GM04503 (cell line): ENCODE data around the gene VGF.
"Not testable (repeated sequence)": the region's sequence is repeated elsewhere in the genome, so short reads cannot be mapped to it uniquely, and the experiment has no call there.

Source experiments
- DNase-seq: peaks from one replicate; pipeline ENCODE4 v3.0.0-alpha.2; 2012; ENCODE audit warnings: low read depth

VGF gene

DNA sequence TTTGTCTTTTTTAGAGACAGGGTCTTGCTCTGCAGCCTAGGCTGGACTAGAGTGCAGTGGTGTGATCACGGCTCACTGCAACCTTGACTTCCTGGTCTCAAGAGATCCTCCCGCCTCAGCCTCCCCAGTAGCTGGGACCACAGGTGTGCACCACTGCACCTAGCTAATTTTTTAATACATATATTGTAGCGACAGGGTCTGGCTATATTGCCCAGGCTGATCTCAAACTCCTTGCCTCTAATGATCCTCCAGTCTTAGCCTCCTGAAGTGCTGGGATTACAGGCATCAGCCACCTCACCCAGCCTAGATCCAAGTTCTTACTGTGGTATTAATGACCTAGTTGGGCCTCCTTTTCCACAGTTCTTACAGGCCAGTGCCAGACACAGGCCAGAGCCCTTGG is 50.2 kb downstream of the VGF start:
- no peak for DNase-seq

DNA sequence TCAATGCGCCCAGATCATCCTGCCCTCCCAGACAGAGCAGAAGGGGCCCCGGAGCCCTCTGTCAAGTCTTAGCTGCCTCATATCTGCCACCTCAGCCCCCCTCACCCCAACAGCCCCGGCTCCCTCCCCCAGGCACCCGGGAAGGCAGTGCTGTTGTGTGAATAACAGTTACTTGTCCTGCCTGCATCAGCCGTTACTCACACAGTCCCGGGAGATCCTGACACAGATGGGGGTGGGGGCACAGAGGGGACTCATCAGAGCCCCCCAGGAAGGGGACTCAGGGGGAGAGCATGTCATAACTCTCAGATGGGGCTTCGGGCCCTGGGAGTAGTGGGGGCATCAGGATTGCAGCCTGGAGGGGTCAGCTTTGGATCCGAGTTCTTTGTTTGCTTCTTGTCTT is 50.9 kb downstream of the VGF start:
- DNase-seq = no peak

DNA sequence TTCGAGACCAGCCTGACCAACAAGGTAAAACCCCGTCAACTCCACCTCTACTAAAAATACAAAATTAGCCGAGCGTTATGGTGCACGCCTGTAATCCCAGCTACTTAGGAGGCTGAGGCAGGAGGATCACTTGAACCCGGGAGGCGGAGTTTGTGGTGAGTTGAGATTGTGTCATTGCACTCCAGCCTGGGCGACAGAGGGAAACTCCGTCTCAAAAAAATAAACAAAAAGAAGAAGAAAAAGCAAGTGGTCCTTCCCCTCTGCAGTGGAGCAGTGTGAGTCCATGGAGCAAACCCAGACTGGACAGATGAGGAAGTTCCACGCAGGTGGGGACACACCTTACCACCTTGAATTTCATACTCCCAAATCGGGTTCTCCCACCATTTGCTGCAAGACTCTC is 51.5 kb downstream of the VGF start:
- DNase-seq = no peak

DNA sequence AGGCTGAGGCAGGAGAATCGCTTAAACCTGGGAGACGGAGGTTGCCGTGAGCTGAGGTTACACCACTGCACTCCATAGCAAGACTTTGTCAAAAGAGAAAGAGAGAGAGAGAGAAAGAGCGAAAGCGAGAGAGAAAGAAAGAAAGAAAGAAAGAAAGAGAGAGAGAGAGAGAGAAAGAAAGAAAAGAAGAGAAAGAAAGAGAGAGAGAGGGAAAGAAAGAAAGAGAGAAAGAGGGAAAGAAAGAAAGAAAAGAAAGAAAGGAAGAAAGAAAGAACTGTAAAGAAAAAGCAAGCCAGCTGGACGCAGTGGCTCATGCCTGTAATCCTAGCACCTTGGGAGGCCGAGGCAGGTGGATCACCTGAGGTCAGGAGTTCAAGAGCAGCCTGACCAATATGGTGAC is 52.2 kb downstream of the VGF start:
- DNase-seq = not testable (repeated sequence)
